Activated gamma-delta T cell (primary cell): ENCODE results near the gene ADGRD1.
"Not testable (repeated sequence)": the region's sequence is repeated elsewhere in the genome, so short reads cannot be mapped to it uniquely, and the experiment has no call there.

Experiments
- DNase-seq: peaks from one replicate; lab custom pipeline; 2025; lab: John Stamatoyannopoulos, UW

ADGRD1 gene

DNA sequence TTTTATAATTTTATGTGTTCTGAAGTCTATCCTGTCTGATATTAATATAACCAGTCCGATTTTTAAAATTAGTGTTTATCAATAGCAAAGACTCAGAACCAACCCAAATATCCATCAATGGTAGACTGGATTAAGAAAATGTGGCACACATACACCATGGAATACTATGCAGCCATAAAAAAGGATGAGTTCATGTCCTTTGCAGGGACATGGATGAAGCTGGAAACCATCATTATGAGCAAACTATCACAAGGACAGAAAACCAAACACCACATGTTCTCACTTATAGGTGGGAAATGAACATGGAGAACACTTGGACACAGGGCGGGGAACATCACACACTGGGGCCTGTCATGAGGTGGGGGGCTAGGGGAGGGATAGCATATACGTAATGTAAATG lies 16.2 kb upstream of the ADGRD1 start:
- DNase-seq = not testable (repeated sequence)

DNA sequence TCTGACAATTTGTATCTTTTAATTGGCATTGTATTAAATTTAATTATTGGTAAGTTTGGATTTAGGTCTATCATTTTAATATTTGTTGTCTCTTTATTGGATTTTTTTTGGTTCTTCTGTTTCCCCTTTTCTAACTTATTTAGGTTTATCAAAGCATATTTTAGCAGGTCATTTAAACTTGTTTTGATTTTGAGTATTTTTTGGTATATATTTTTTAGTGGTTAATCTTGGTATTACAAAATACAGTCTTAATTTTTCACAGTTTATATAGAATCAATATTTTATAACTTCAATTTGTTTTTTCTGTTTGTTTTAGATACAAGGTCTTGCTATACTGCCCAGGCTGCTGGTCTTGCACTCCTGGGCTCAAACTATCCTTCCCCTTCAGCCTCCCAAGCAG lies 15.5 kb upstream of the ADGRD1 start:
- no peak for DNase-seq

DNA sequence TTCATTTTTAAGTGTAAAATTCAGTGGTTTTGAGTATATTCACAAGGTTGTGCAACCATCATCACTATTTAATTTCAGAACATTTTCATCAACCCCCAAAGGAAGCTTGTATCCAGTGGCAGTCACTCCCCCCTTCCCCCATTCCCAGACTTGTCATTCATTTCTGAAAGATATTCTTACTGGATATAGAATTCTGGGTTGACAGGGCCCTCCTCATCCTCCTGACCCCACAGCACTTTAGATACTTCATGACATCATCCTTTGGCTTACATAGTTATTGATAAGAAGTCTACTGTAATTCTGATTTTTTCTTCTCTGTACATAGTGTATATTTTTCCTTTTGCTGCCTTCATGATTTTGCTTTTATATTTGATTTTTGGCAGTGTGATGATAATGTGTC lies 8.8 kb upstream of the ADGRD1 start:
- no peak for DNase-seq

GRCh38 chr12:130945786-130946492 lies 7.8 kb upstream of the ADGRD1 start:
- no peak for DNase-seq

- DNase-seq = no peak
Measured at GRCh38 chr12:130947028-130947613, 6.6 kb upstream of the ADGRD1 start.

GRCh38 chr12:130948136-130948535 lies 5.6 kb upstream of the ADGRD1 start:
- DNase-seq = no peak

GRCh38 chr12:130948751-130949150 lies 5.0 kb upstream of the ADGRD1 start:
- no peak for DNase-seq

DNA sequence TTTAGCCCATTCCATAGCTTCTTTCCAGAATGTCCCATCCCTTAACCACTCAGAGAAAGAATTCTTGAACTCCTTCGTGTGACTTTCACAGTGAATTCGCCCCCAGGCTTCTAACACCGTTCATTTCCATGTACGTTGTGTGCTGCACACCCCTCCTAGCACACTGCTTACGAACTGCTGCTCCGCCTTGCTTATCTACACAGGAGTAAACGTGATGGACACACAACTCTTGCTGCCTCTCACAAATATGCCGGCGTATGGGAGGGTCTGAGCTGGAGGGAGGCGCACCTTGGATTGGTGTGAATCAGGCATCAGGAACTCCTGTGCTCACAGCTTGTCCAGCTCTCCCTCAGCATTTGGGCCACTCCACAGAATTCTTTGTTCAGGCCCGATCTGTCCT lies 3.9 kb upstream of the ADGRD1 start:
- no peak for DNase-seq

GRCh38 chr12:130951636-130952035 lies 2.1 kb upstream of the ADGRD1 start:
- DNase-seq = no peak

DNA sequence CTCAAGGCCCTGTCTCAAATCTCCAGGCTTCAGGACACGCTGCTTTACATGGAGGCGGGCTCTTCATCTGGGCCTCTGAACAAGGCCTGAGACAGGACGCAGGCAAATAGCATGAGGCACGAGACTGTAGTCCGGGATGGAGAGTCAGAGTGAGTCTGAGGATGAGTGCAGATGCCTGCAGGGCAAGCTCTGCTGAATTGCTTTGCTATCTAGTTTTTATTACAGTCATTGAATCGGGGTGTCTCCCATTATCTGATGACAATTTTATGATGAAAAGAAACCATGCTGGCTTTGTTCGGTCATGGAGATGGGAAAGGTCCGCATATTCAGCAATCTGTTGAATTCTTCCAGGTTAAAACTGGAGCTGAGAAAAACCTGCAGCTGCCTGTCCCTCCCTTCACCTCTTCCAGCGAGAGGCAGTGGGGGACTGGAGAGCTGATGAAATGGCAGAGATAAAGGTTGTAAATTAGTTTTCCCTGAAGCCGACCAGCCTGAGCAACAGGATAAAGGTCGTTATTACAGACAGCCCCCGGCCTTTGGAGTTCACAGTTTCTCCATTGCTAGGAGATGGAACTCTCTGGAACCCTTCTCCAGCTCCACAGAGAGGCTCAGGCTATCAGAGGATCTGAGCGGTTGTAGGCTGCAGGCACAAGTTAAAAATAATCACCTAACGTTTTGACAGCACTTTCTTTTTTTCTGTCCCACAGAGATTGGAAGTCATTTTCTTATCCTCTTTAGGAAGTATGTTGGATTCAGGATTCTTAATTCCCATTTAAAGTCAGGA lies 1.3 kb upstream of the ADGRD1 start:
- no peak for DNase-seq

DNA sequence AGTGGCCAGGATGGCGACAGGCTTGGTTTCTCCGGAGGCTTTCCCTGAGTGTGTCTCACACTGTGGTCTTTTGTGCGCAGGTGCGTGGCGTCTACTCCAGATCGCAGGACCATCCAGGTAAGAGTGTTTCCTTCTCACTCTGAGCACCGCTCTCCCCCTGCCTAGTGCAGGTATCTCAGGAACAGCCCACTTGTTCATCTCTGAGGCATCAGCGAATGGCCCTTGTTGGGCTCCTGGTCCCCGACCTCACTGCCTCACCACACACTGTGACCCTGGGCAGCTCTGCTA lies 781 bp downstream of the ADGRD1 start:
- DNase-seq = no peak

DNA sequence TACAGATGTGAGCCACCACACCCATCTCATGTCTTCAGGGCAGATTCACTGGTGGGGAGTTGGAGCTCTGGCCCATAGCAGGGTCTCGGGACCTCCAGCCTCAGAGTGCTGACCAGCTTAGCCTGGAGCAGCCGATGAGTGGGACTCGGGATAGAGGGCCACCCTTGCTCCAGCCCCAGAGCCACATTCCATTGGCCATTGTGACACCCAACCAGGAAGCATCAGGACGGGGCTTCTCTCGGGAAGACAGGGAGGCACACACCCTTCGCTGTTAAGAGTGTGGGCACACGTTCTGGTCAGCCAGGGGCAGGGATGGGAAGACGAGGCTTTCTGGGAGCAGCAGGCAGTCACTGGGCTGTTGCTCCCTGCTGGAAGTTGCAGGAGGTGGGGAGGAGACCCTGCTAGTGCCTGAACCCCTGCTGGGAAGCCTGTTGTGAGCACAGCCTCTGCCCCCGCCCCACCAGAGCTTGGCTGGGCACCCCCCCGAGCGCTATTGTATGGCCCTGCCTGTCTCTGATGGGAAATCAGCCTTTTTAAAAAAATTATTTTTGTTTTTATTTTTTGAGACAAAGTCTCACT lies 1.6 kb downstream of the ADGRD1 start:
- DNase-seq = no peak

GRCh38 chr12:130956009-130956408 lies 2.3 kb downstream of the ADGRD1 start:
- no peak for DNase-seq

DNA sequence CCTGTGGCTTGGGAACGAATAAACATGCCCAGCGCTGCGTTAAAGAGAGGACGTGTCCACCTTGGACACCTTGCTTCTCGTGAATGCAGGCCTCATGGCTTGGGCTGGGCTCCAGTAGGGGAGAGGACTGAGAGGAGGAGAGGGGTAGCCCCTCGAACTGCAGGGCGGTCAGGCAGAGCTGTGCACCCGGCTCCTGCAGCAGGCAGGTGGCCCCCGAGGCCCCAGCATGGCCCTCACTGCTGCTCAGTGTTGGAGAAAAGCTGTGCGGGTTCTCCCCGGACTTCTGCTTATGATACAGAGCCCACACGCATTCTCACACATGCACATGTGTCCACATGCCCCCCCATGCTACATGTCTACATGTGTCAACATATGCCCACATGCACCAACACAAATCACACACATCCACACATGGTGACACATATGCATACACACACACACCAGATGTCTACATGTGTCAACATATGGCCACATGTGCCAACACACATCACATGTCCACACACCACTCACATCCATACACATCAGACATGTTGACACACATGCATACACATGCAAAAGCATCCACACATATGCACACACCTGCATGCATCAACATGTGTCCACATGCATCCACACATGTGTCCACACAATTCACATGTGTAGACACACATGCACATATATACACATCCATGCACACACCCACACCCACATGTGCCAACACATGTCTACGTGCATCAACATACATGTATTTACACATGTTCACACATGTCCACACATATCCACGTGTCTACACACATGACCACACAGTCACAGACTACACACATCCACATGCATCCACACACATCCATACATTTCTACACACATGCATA lies 3.0 kb downstream of the ADGRD1 start:
- DNase-seq = no peak

DNA sequence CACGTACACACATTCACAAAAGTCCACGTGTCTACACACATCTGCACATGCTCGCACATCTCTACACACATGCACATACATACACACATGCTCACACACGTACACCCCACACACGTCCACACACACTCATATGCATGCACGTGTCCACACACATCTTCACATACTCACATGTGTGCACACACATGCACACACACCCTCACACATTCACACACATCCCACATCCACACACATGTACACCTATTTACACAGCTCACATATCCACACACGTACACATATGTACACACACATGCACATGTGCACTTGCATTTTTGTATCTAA lies 3.6 kb downstream of the ADGRD1 start:
- DNase-seq = no peak

DNA sequence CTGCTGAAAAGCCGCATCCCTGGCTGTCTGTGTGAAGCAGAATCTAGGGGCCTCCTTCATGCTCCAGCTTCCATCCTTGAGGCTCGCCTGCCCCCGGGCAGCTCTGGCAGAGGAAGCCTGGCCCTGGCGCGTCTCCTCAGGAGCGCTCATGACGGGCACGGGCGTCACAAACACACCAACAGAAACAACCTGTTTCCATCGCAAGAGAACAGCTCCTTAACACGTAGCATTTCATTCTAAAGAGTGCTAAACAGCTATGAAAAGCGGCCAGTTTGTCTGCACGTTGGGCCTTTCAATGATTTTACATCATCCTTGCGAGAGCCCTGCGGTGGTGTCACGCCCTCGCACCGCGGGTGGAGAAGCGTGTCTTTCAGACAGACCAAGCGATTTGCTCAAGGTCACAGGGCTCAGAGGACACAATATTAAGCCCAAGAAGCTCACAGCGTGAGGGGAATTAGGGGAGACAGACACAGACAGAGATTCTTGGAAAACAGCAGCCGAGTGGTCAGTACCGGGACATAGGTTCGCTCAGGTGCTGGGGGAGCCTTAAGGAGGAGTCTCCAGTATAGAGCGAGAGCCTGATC lies 4.9 kb downstream of the ADGRD1 start:
- DNase-seq = no peak

DNA sequence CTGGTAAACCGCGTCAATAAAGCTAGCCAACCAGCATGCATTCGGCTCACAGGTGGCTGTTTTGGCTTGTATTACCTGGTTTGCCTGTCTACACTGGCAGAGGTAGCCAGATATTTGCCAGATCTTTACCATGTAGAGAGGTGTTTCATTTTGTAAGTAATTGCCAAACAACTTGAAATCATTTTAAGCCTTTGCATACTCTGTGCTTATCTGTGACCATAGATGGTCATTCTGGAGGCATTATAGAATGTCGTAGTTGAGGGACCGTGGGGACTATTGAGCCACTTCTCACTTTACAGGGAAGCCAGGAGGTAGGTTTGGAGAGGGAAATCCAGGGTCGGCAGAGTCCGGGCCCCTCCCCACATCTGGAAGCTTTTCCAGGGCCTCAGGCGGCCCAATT lies 5.9 kb downstream of the ADGRD1 start:
- no peak for DNase-seq

DNA sequence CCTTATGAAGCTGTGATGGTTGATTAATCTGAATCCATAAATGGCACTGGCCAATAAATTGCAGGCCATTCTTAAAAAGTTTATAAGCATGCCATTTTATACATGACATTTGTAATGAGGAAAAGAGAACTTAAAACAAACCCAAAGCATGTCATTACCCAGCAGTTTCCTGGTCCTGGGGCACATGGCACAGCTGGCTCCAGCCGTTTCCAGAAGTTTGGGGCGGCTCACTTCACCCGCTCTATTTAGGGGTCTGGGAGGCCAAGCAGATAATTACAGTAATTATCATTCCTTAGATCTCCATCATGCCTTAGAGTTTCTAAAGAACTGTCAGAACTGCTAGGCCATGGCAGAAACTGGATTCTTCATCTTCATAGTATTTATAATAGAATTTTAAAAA lies 6.4 kb downstream of the ADGRD1 start:
- DNase-seq = no peak

DNA sequence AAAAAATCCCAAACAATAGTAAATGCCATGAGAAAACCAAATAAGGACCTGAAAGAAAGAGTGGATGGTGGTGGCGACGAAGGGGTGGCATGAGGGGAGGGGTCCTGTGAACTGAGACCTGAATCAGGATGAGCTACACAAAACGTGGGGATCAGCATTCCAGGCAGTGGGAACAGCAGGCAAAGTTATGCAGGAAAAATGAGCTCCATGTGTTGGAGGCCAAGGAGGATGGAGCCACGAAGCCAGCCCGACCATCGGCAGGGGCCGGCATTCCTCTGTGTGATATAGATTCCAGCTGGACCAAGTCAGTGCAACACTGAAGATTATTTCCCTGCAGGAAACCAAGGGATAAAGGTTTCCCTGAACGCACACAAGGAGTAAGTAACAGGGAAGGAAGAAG lies 7.1 kb downstream of the ADGRD1 start:
- no peak for DNase-seq

DNA sequence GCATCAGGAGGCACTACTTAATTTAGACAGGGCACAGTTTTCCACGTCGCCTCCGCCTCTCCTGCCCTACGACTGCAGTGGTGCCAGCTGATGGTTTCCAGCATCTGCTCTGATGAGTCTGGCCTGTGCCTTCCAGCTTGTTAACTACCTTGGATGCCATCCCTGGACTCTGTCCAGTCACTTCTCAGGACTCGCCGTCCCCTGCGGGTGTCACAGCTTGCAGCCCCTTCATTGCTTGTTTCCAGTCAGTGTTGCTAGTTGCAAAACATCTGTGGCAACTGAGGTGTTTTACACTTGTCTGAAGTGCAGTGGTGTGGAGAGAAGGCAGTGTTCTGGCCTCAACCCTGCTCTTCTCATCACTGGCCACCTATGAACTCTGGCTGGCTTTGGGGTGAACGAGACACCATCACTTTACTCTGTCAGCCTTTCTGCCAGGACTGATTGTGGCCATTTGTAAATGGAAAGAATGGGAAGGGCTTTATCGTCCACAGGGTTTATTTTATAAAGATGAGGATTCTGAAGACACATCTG lies 8.3 kb downstream of the ADGRD1 start:
- no peak for DNase-seq

GRCh38 chr12:130965214-130965613 lies 11.5 kb downstream of the ADGRD1 start:
- DNase-seq = no peak

DNA sequence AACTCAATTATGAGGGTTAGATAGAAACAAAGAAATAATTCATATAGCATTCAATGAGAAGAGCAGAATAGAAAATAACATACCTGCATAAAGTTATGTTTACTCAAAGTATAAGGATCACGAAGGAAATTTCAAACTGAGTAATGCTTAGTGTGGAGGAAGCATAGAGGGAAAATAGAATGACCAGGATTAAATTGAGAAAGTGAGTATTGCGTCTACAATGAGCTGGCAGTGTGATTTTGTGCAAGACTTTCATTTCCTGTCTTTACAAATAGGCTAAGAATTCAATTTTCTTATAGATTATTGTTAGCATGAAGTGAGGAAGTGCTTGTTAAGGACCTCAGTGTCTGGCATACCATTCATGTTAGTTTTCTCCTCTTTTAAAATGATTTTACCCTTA lies 12.0 kb downstream of the ADGRD1 start:
- DNase-seq = no peak
